Naive thymus-derived CD4-positive, alpha-beta T cell (primary cell): ENCODE data around the gene TNPO3. TPM values are rescaled to one million over a fixed set of nuclear protein-coding genes. Genes with fewer than 3 reads are reported as not detected.

ENCODE experiments used
- ATAC-seq: fragments of 150-1000 bp; cut with Tn5 transposase; 2 replicates; pipeline ENCODE4 v1.10.0; 2021; ENCODE audit warnings: mild to moderate bottlenecking, moderate library complexity
- CTCF ChIA-PET: fragments of 350-600 bp; sonication (Branson Sonifier 250); formaldehyde crosslinking; loops from one replicate; lab custom pipeline; 2021; ENCODE audit warnings: antibody characterized with exemption; lab: Charles Lee
- POLR2A ChIA-PET: fragments of 350-600 bp; sonication (Branson Sonifier 250); formaldehyde crosslinking; loops from one replicate; lab custom pipeline; 2021; ENCODE audit warnings: antibody characterized with exemption, inconsistent platforms; lab: Charles Lee
- DNase-seq, 9 donors: peaks; one replicate each; pipeline versions ENCODE4 v3.0.0 to v3.0.0-alpha.2; 2020 to 2022; ENCODE audit warnings: mixed read lengths in 1 of 9
- H3K27ac ChIP-seq: one replicate; pipeline ENCODE4 v1.7.0; 2013; ENCODE audit warnings: mild to moderate bottlenecking, low read depth, low read length, moderate library complexity
- H3K27me3 ChIP-seq, 2 donors: one replicate each; pipeline ENCODE4 v1.7.0; 2013; ENCODE audit warnings: low read length in 2 of 2, mild to moderate bottlenecking in 2 of 2, moderate library complexity in 2 of 2; ENCODE audit not compliant: control insufficient read depth in 2 of 2, insufficient read depth in 2 of 2
- H3K36me3 ChIP-seq, 3 experiments: 1 replicate in 2 of 3; 2 replicates in 1 of 3; pipeline ENCODE4 v1.7.0; 2013; ENCODE audit warnings: low read length in 3 of 3, mild to moderate bottlenecking in 3 of 3, moderate library complexity in 1 of 3; ENCODE audit not compliant: insufficient read depth in 3 of 3, control insufficient read depth in 2 of 3
- H3K4me1 ChIP-seq, 2 donors: one replicate each; pipeline ENCODE4 v1.7.0; 2013; ENCODE audit warnings: low read length in 2 of 2, mild to moderate bottlenecking in 2 of 2, moderate library complexity in 1 of 2; ENCODE audit not compliant: control insufficient read depth in 2 of 2, insufficient read depth in 2 of 2
- H3K4me3 ChIP-seq: 2 replicates; pipeline ENCODE4 v1.7.0; 2013; ENCODE audit warnings: mild to moderate bottlenecking, low read length
- H3K9me3 ChIP-seq, 3 experiments: 1 replicate in 2 of 3; 2 replicates in 1 of 3; pipeline ENCODE4 v1.7.0; 2013; ENCODE audit warnings: low read length in 3 of 3; ENCODE audit not compliant: control insufficient read depth in 2 of 3
- H3K27ac Mint-ChIP-seq, 9 donors: one replicate each; pipeline ENCODE4 v1.8.0; 2020 to 2022; ENCODE audit warnings: mixed read lengths in 9 of 9, mild to moderate bottlenecking in 8 of 9, moderate library complexity in 5 of 9, inconsistent platforms in 2 of 9
- H3K27me3 Mint-ChIP-seq, 5 donors: one replicate each; pipeline ENCODE4 v1.8.0; 2021 to 2022; ENCODE audit warnings: mixed read lengths in 5 of 5, mild to moderate bottlenecking in 1 of 5
- H3K36me3 Mint-ChIP-seq, 5 donors: one replicate each; pipeline ENCODE4 v1.8.0; 2020 to 2022; ENCODE audit warnings: mixed read lengths in 5 of 5, mild to moderate bottlenecking in 3 of 5, inconsistent platforms in 1 of 5
- H3K4me1 Mint-ChIP-seq, 7 donors: one replicate each; pipeline ENCODE4 v1.8.0; 2020 to 2022; ENCODE audit warnings: mixed read lengths in 7 of 7, mild to moderate bottlenecking in 3 of 7, inconsistent platforms in 1 of 7
- H3K4me3 Mint-ChIP-seq, 10 donors: one replicate each; pipeline ENCODE4 v1.8.0; 2020 to 2022; ENCODE audit warnings: mild to moderate bottlenecking in 10 of 10, mixed read lengths in 10 of 10, moderate library complexity in 6 of 10, inconsistent platforms in 2 of 10
- H3K9me3 Mint-ChIP-seq, 11 donors: one replicate each; pipeline ENCODE4 v1.8.0; 2020 to 2022; ENCODE audit warnings: mixed read lengths in 11 of 11, mild to moderate bottlenecking in 4 of 11, inconsistent platforms in 1 of 11, moderate library complexity in 1 of 11
- intact Hi-C, 2 donors: fragments of 100-400 bp; cut with micrococcal nuclease; formaldehyde crosslinking; loops; one replicate each; pipeline ENCODE4 v1.15.1; 2023
- polyA plus RNA-seq, 2 donors: library from polyadenylated mRNA; unstranded; fragments of 300-500 nt; fragmentation: Illumina TruSeq; gene quantifications; one replicate each; pipeline ENCODE4 v1.2.3, GENCODE V29; 2021
- total RNA-seq, 6 experiments: library from RNA in 5 of 6; stranded (reverse) in 5 of 6; gene quantifications; 1 replicate in 5 of 6; 2 replicates in 1 of 6; pipeline ENCODE4 v1.2.3 and lab custom pipeline; 2021 to 2026

Gene TNPO3
- total and polyA plus RNA-seq, 7 experiments from 2014 or later = 28.6 to 40.6 (median 37.7) TPM

- peaks cover 0 to 7% (median 0%) of the 10 kb centered on the region in 7 donors for H3K4me1 Mint-ChIP-seq
- H3K36me3 Mint-ChIP-seq = no peaks in the 10 kb centered on the region
- H3K9me3 ChIP-seq = no peaks in the 10 kb centered on the region
- intact Hi-C loops = no loop called here
- no peak overlapping the region for H3K4me3 ChIP-seq
- peaks cover under 1 to 24% (median 9%) of the 10 kb centered on the region in 5 donors for H3K27me3 Mint-ChIP-seq
- no peaks in the 10 kb centered on the region for H3K36me3 ChIP-seq
- H3K4me3 Mint-ChIP-seq = no peak overlapping the region
- H3K4me1 ChIP-seq = no peaks in the 10 kb centered on the region
- peaks cover 0 to 2% (median 0%) of the 10 kb centered on the region in 11 donors for H3K9me3 Mint-ChIP-seq
- ATAC-seq (no peak), DNase-seq (no peak)
- POLR2A ChIA-PET = no interaction called here
- H3K27ac Mint-ChIP-seq = no peak overlapping the region
- no peaks in the 10 kb centered on the region for H3K27me3 ChIP-seq
- CTCF ChIA-PET = no interaction called here
- H3K27ac ChIP-seq = no peak overlapping the region
Observed at GRCh38 chr7:129074361-129074871, 19.5 kb upstream of the TNPO3 start.

- H3K27ac ChIP-seq = no peak overlapping the region
- H3K9me3 ChIP-seq = no peaks in the 10 kb centered on the region
- no peak overlapping the region for H3K27ac Mint-ChIP-seq
- CTCF ChIA-PET = no interaction called here
- H3K4me1 ChIP-seq = no peaks in the 10 kb centered on the region
- intact Hi-C loops = no loop called here
- H3K4me1 Mint-ChIP-seq = peaks cover 0 to 11% (median 0%) of the 10 kb centered on the region in 7 donors
- no peak for DNase-seq
- H3K4me3 Mint-ChIP-seq = no peak overlapping the region
- H3K27me3 Mint-ChIP-seq = peaks cover 5 to 24% (median 13%) of the 10 kb centered on the region in 5 donors
- no peaks in the 10 kb centered on the region for H3K36me3 ChIP-seq
- H3K9me3 Mint-ChIP-seq = peaks cover 0 to 2% (median 0%) of the 10 kb centered on the region in 11 donors
- no peak for ATAC-seq
- POLR2A ChIA-PET = no interaction called here
- H3K27me3 ChIP-seq = no peaks in the 10 kb centered on the region
- no peaks in the 10 kb centered on the region for H3K36me3 Mint-ChIP-seq
- no peak overlapping the region for H3K4me3 ChIP-seq
Observed at GRCh38 chr7:129073738-129074137, 18.8 kb upstream of the TNPO3 start.

- Histone ChIP-seq H3K36me3 (no peaks in the 10 kb centered on the region), H3K4me3 (no peak overlapping the region), H3K4me1 (no peaks in the 10 kb centered on the region), H3K27me3 (no peaks in the 10 kb centered on the region), H3K27ac (no peak overlapping the region), H3K9me3 (no peaks in the 10 kb centered on the region)
- intact Hi-C loops = no loop called here
- no peak overlapping the region for H3K27ac Mint-ChIP-seq
- H3K4me1 Mint-ChIP-seq = peaks cover 0 to 11% (median 0%) of the 10 kb centered on the region in 7 donors
- no peak for ATAC-seq
- H3K9me3 Mint-ChIP-seq = peaks cover 0 to 2% (median 0%) of the 10 kb centered on the region in 11 donors
- no peak for DNase-seq
- CTCF ChIA-PET = no interaction called here
- POLR2A ChIA-PET = no interaction called here
- H3K36me3 Mint-ChIP-seq = no peaks in the 10 kb centered on the region
- H3K27me3 Mint-ChIP-seq = peaks cover 5 to 25% (median 13%) of the 10 kb centered on the region in 5 donors
- H3K4me3 Mint-ChIP-seq = no peak overlapping the region
Observed at GRCh38 chr7:129073204-129073603, 18.3 kb upstream of the TNPO3 start.

GRCh38 chr7:129072479-129073011 lies 17.6 kb upstream of the TNPO3 start:
- H3K27ac Mint-ChIP-seq = peak overlapping the region in 1 of 9 donors; percentile 21
- H3K36me3 Mint-ChIP-seq = no peaks in the 10 kb centered on the region
- peaks cover 0 to 2% (median 0%) of the 10 kb centered on the region in 11 donors for H3K9me3 Mint-ChIP-seq
- H3K4me3 Mint-ChIP-seq = no peak overlapping the region
- Histone ChIP-seq H3K4me1 (no peaks in the 10 kb centered on the region), H3K9me3 (no peaks in the 10 kb centered on the region), H3K4me3 (no peak overlapping the region), H3K36me3 (no peaks in the 10 kb centered on the region), H3K27me3 (no peaks in the 10 kb centered on the region), H3K27ac (no peak overlapping the region)
- H3K4me1 Mint-ChIP-seq = peaks cover 0 to 11% (median 0%) of the 10 kb centered on the region in 7 donors
- DNase-seq (no peak), ATAC-seq (peak; percentile 67)
- POLR2A ChIA-PET = no interaction called here
- CTCF ChIA-PET = no interaction called here
- intact Hi-C loops = no loop called here
- H3K27me3 Mint-ChIP-seq = peaks cover 5 to 31% (median 13%) of the 10 kb centered on the region in 5 donors

GRCh38 chr7:129069021-129069420 lies 14.1 kb upstream of the TNPO3 start:
- ATAC-seq = no peak
- peaks cover 5 to 37% (median 9%) of the 10 kb centered on the region in 5 donors for H3K27me3 Mint-ChIP-seq
- DNase-seq = no peak
- H3K4me3 Mint-ChIP-seq = no peak overlapping the region
- CTCF ChIA-PET = no interaction called here
- H3K9me3 Mint-ChIP-seq = no peaks in the 10 kb centered on the region
- H3K9me3 ChIP-seq = no peaks in the 10 kb centered on the region
- H3K27ac ChIP-seq = no peak overlapping the region
- intact Hi-C loops = no loop called here
- H3K27me3 ChIP-seq = no peaks in the 10 kb centered on the region
- H3K4me1 ChIP-seq = no peaks in the 10 kb centered on the region
- H3K36me3 ChIP-seq = no peaks in the 10 kb centered on the region
- H3K4me1 Mint-ChIP-seq = peaks cover 0 to 11% (median 0%) of the 10 kb centered on the region in 7 donors
- no peaks in the 10 kb centered on the region for H3K36me3 Mint-ChIP-seq
- H3K4me3 ChIP-seq = no peak overlapping the region
- POLR2A ChIA-PET = no interaction called here
- peak overlapping the region in 1 of 9 donors; percentile 43 for H3K27ac Mint-ChIP-seq

GRCh38 chr7:129067943-129068548 lies 13.1 kb upstream of the TNPO3 start:
- Histone ChIP-seq H3K27me3 (no peaks in the 10 kb centered on the region), H3K36me3 (no peaks in the 10 kb centered on the region), H3K9me3 (no peaks in the 10 kb centered on the region), H3K4me3 (no peak overlapping the region), H3K4me1 (no peaks in the 10 kb centered on the region), H3K27ac (no peak overlapping the region)
- ATAC-seq (no peak), DNase-seq (no peak)
- Mint-ChIP-seq H3K4me3 (no peak overlapping the region), H3K27ac (no peak overlapping the region), H3K9me3 (peaks cover 0 to 4% (median 0%) of the 10 kb centered on the region in 11 donors), H3K27me3 (peaks cover 5 to 34% (median 9%) of the 10 kb centered on the region in 5 donors), H3K36me3 (no peaks in the 10 kb centered on the region), H3K4me1 (peaks cover 0 to 11% (median 0%) of the 10 kb centered on the region in 7 donors)
- intact Hi-C loops = no loop called here
- ChIA-PET POLR2A (no interaction called here), CTCF (no interaction called here)
